GM23338 (cell line): ENCODE data around the gene GRK5. TPM values are rescaled to one million over a fixed set of nuclear protein-coding genes. Genes with fewer than 3 reads are reported as not detected.

Experiments
- ATAC-seq: fragments of 200-7000 bp; cut with Tn5 transposase; 3 replicates; pipeline ENCODE4 v1.9.1; 2020
- DNase-seq: peaks from one replicate; pipeline ENCODE4 v3.0.0-alpha.2; 2015; ENCODE audit warnings: low spot score
- H2AFZ ChIP-seq: fragments of 200-600 bp; sonication (generic); 2 replicates; pipeline ENCODE4 v1.8.0; 2016; ENCODE audit warnings: antibody characterized with exemption, mild to moderate bottlenecking, moderate library complexity
- H3F3A ChIP-seq: fragments of 200-600 bp; sonication (generic); replicated peaks from 2 replicates; pipeline ENCODE4 v1.8.0; 2017; ENCODE audit warnings: antibody characterized with exemption, mixed run types, low read depth
- H3K27ac ChIP-seq: fragments of 200-600 bp; sonication (generic); 2 replicates; pipeline ENCODE4 v1.6.1; 2016; ENCODE audit warnings: low read depth
- H3K27me3 ChIP-seq: fragments of 200-600 bp; sonication (generic); 2 replicates; pipeline ENCODE4 v1.8.0; 2016; ENCODE audit warnings: mild to moderate bottlenecking, mixed run types, moderate library complexity; ENCODE audit not compliant: insufficient read depth
- H3K36me3 ChIP-seq: fragments of 200-600 bp; sonication (generic); 2 replicates; pipeline ENCODE4 v1.8.0; 2016; ENCODE audit warnings: mild to moderate bottlenecking; ENCODE audit not compliant: insufficient read depth
- H3K4me1 ChIP-seq: fragments of 200-600 bp; sonication (generic); 2 replicates; pipeline ENCODE4 v1.8.0; 2016; ENCODE audit warnings: mild to moderate bottlenecking, moderate library complexity; ENCODE audit not compliant: insufficient read depth
- H3K4me2 ChIP-seq: fragments of 200-600 bp; sonication (generic); 2 replicates; pipeline ENCODE4 v1.7.1; 2017; ENCODE audit warnings: mixed run types
- H3K4me3 ChIP-seq: fragments of 200-600 bp; sonication (generic); 2 replicates; pipeline ENCODE4 v1.6.1; 2016; ENCODE audit warnings: mixed run types
- H3K79me2 ChIP-seq: fragments of 200-600 bp; sonication (generic); replicated peaks from 2 replicates; pipeline ENCODE4 v1.8.0; 2017; ENCODE audit warnings: mild to moderate bottlenecking; ENCODE audit not compliant: insufficient read depth
- H3K9me2 ChIP-seq: fragments of 200-600 bp; sonication (generic); 2 replicates; pipeline ENCODE4 v1.8.0; 2017; ENCODE audit not compliant: insufficient read depth
- H4K20me1 ChIP-seq: fragments of 200-600 bp; sonication (generic); replicated peaks from 2 replicates; pipeline ENCODE4 v1.8.0; 2017; ENCODE audit warnings: mild to moderate bottlenecking; ENCODE audit not compliant: insufficient read depth
- H3K27ac Mint-ChIP-seq: 2 replicates; pipeline ENCODE4 v1.8.0; 2020; ENCODE audit warnings: inconsistent platforms, mild to moderate bottlenecking, moderate library complexity, mixed read lengths
- H3K27me3 Mint-ChIP-seq: 3 replicates; pipeline ENCODE4 v1.8.0; 2022; ENCODE audit warnings: low read depth, mild to moderate bottlenecking, moderate library complexity, mixed read lengths, inconsistent platforms; ENCODE audit not compliant: insufficient read depth, poor library complexity
- H3K36me3 Mint-ChIP-seq: 3 replicates; pipeline ENCODE4 v1.8.0; 2021; ENCODE audit warnings: low read depth, mild to moderate bottlenecking, inconsistent platforms, moderate library complexity, mixed read lengths
- H3K4me1 Mint-ChIP-seq: 3 replicates; pipeline ENCODE4 v1.8.0; 2020; ENCODE audit warnings: mild to moderate bottlenecking, inconsistent platforms, mixed read lengths
- H3K4me3 Mint-ChIP-seq: 3 replicates; pipeline ENCODE4 v1.8.0; 2021; ENCODE audit warnings: moderate library complexity, mild to moderate bottlenecking, inconsistent platforms, mixed read lengths
- H3K9me3 Mint-ChIP-seq: 3 replicates; pipeline ENCODE4 v1.8.0; 2020; ENCODE audit warnings: moderate library complexity, mild to moderate bottlenecking, inconsistent platforms, mixed read lengths
- CTCF ChIP-seq, 2 experiments: fragments of 200-600 bp in 1 of 2; sonication (generic) in 1 of 2; conservative IDR thresholded peaks; 2 replicates each; pipeline versions ENCODE4 v1.5.1 to v1.6.1; 2016 to 2017; ENCODE audit warnings: antibody characterized with exemption in 2 of 2, low read depth in 2 of 2, mild to moderate bottlenecking in 2 of 2, moderate library complexity in 1 of 2
- JUNB ChIP-seq: IDR thresholded peaks from one replicate; pipeline ENCODE4 v1.6.1; 2016; ENCODE audit warnings: antibody characterized with exemption; ENCODE audit not compliant: unreplicated experiment
- POLR2AphosphoS5 ChIP-seq: IDR thresholded peaks from 2 replicates; pipeline ENCODE4 v1.6.1; 2016; ENCODE audit warnings: antibody characterized with exemption, low read depth
- ZNF114 ChIP-seq: fragments of 250-450 bp; sonication (Bioruptor Pico); IDR thresholded peaks from 2 replicates; pipeline ENCODE4 v1.5.0; 2020; ENCODE audit warnings: mild to moderate bottlenecking, moderate library complexity
- ZNF331 ChIP-seq: fragments of 250-450 bp; sonication (Bioruptor Pico); IDR thresholded peaks from 2 replicates; pipeline ENCODE4 v1.5.0; 2020; ENCODE audit warnings: low read depth, mild to moderate bottlenecking, moderate library complexity
- polyA plus RNA-seq: library from polyadenylated mRNA; unstranded; fragments of >200 nt; fragmentation: Nextera tagmentation; extraction: Ambion mirVana; gene quantifications from 2 replicates; pipeline ENCODE4 v1.2.1, GENCODE V29; 2016
- total RNA-seq: library from RNA; depleted of rRNA; stranded (reverse); fragments of >200 nt; shearing (Covaris generic); gene quantifications from 2 replicates; pipeline ENCODE4 v1.2.3, GENCODE V29; 2014
- TF ChIP-seq, protein P1 (sequence below): IDR thresholded peaks from one replicate; pipeline ENCODE4 v1.6.1; 2018; ENCODE audit warnings: antibody characterized with exemption; ENCODE audit not compliant: unreplicated experiment
- TF ChIP-seq, protein P2 (sequence below): IDR thresholded peaks from 2 replicates; pipeline ENCODE4 v1.6.1; 2016; ENCODE audit warnings: antibody characterized with exemption

Gene GRK5
- total and polyA plus RNA-seq, 2 experiments from 2014 or later, result 0.53 to 2.0 TPM

- no peak for TF ChIP-seq CTCF (conservative IDR thresholded peaks at IDR 0.05; ENCODE audit: low read depth in 2 of 2)
Measured at GRCh38 chr10:119246862-119247549, 39.6 kb downstream of the GRK5 start (continued).

GRCh38 chr10:119247550-119247894 is 40.2 kb downstream of the GRK5 start:
- H3K27me3 Mint-ChIP-seq, result peaks cover 9% of the 10 kb centered on the region
- Histone ChIP-seq H4K20me1 (no peaks in the 10 kb centered on the region; the same call in 1 of the 2 replicates), H3F3A (peaks cover 4% of the 10 kb centered on the region; the same call in 1 of the 2 replicates), H3K36me3 (no peaks in the 10 kb centered on the region), H3K27ac (no peak overlapping the region), H3K27me3 (peaks cover under 1% of the 10 kb centered on the region; the same call in 1 of the 2 replicates), H3K4me1 (peaks cover 8% of the 10 kb centered on the region), H3K4me3 (no peak overlapping the region), H3K4me2 (no peak overlapping the region), H2AFZ (no peak overlapping the region), H3K9me2 (no peaks in the 10 kb centered on the region), H3K79me2 (no peaks in the 10 kb centered on the region)
- H3K36me3 Mint-ChIP-seq, result no peaks in the 10 kb centered on the region
- no peak overlapping the region for H3K27ac Mint-ChIP-seq
- DNase-seq, result no peak
- no peak for ATAC-seq
- TF ChIP-seq, protein P1, sequence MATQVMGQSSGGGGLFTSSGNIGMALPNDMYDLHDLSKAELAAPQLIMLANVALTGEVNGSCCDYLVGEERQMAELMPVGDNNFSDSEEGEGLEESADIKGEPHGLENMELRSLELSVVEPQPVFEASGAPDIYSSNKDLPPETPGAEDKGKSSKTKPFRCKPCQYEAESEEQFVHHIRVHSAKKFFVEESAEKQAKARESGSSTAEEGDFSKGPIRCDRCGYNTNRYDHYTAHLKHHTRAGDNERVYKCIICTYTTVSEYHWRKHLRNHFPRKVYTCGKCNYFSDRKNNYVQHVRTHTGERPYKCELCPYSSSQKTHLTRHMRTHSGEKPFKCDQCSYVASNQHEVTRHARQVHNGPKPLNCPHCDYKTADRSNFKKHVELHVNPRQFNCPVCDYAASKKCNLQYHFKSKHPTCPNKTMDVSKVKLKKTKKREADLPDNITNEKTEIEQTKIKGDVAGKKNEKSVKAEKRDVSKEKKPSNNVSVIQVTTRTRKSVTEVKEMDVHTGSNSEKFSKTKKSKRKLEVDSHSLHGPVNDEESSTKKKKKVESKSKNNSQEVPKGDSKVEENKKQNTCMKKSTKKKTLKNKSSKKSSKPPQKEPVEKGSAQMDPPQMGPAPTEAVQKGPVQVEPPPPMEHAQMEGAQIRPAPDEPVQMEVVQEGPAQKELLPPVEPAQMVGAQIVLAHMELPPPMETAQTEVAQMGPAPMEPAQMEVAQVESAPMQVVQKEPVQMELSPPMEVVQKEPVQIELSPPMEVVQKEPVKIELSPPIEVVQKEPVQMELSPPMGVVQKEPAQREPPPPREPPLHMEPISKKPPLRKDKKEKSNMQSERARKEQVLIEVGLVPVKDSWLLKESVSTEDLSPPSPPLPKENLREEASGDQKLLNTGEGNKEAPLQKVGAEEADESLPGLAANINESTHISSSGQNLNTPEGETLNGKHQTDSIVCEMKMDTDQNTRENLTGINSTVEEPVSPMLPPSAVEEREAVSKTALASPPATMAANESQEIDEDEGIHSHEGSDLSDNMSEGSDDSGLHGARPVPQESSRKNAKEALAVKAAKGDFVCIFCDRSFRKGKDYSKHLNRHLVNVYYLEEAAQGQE, result no peak
- TF ChIP-seq ZNF331 (no peak), ZNF114 (CRISPR knock-in tag) (no peak), JUNB (no peak), POLR2AphosphoS5 (no peak)
- TF ChIP-seq, protein P2, sequence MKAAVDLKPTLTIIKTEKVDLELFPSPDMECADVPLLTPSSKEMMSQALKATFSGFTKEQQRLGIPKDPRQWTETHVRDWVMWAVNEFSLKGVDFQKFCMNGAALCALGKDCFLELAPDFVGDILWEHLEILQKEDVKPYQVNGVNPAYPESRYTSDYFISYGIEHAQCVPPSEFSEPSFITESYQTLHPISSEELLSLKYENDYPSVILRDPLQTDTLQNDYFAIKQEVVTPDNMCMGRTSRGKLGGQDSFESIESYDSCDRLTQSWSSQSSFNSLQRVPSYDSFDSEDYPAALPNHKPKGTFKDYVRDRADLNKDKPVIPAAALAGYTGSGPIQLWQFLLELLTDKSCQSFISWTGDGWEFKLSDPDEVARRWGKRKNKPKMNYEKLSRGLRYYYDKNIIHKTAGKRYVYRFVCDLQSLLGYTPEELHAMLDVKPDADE, result no peak
- peaks cover 24% of the 10 kb centered on the region for H3K4me1 Mint-ChIP-seq
- H3K9me3 Mint-ChIP-seq, result no peaks in the 10 kb centered on the region
- H3K4me3 Mint-ChIP-seq, result no peak overlapping the region
